Natural killer cell (primary cell): Measurements from ENCODE around the gene VPS36. TPM values are rescaled to one million over a fixed set of nuclear protein-coding genes. Genes with fewer than 3 reads are reported as not detected.

Source experiments
- ATAC-seq, 3 donors: fragments of 150-1000 bp in 2 of 3; fragments of 200-7000 bp in 1 of 3; cut with Tn5 transposase; 1 replicate in 1 of 3; 2 replicates in 2 of 3; pipeline ENCODE4 v1.10.0; 2021; ENCODE audit warnings: mild to moderate bottlenecking in 2 of 3, moderate library complexity in 2 of 3
- DNase-seq, 2 donors: peaks; one replicate each; pipeline versions ENCODE4 v3.0.0 to v3.0.0-alpha.2; 2013 to 2021; ENCODE audit warnings: mixed read lengths in 1 of 2
- H3K27ac ChIP-seq: one replicate; pipeline ENCODE4 v1.5.1; 2013; ENCODE audit warnings: mild to moderate bottlenecking, low read length
- H3K27me3 ChIP-seq: one replicate; pipeline ENCODE4 v1.6.1; 2013; ENCODE audit warnings: low read length; ENCODE audit not compliant: control insufficient read depth, insufficient read depth
- H3K36me3 ChIP-seq: one replicate; pipeline ENCODE4 v1.6.1; 2013; ENCODE audit warnings: low read length; ENCODE audit not compliant: control insufficient read depth, insufficient read depth
- H3K4me1 ChIP-seq: one replicate; pipeline ENCODE4 v1.6.1; 2013; ENCODE audit warnings: low read length; ENCODE audit not compliant: control insufficient read depth, insufficient read depth
- H3K4me3 ChIP-seq: one replicate; pipeline ENCODE4 v1.5.1; 2013; ENCODE audit warnings: low read length
- H3K9me3 ChIP-seq: one replicate; pipeline ENCODE4 v1.6.1; 2013; ENCODE audit warnings: low read length; ENCODE audit not compliant: control insufficient read depth, insufficient read depth
- H3K27ac Mint-ChIP-seq, 2 donors: one replicate each; pipeline ENCODE4 v1.8.0; 2022; ENCODE audit warnings: mild to moderate bottlenecking in 2 of 2, mixed read lengths in 2 of 2, moderate library complexity in 1 of 2
- H3K27me3 Mint-ChIP-seq, 2 donors: one replicate each; pipeline ENCODE4 v1.8.0; 2022; ENCODE audit warnings: low read depth in 2 of 2, mixed read lengths in 2 of 2
- H3K36me3 Mint-ChIP-seq: one replicate; pipeline ENCODE4 v1.8.0; 2022; ENCODE audit warnings: mixed read lengths
- H3K4me1 Mint-ChIP-seq, 2 donors: one replicate each; pipeline ENCODE4 v1.8.0; 2022; ENCODE audit warnings: mixed read lengths in 2 of 2
- H3K4me3 Mint-ChIP-seq: one replicate; pipeline ENCODE4 v1.8.0; 2022; ENCODE audit warnings: mild to moderate bottlenecking, moderate library complexity, mixed read lengths
- H3K9me3 Mint-ChIP-seq, 2 donors: one replicate each; pipeline ENCODE4 v1.8.0; 2022; ENCODE audit warnings: mixed read lengths in 2 of 2
- WGBS: methylation state at CpG from one replicate; pipeline ENCODE4 v1.1.7; 2013; ENCODE audit warnings: missing lambda C conversion rate; ENCODE audit not compliant: insufficient coverage; 5-methylcytosine and 5-hydroxymethylcytosine counted together
- intact Hi-C: fragments of 100-400 bp; cut with micrococcal nuclease; formaldehyde crosslinking; loops from one replicate; pipeline ENCODE4 v1.14.2; 2022
- total RNA-seq, 4 donors: library from RNA; stranded (reverse); fragments of 120-200 nt in 1 of 4; gene quantifications; one replicate each; pipeline versions ENCODE4 v1.2.3 to v1.2.4, GENCODE V29; 2013 to 2022
- TF ChIP-seq, protein P1 (sequence below): fragments of 200-600 bp; IDR thresholded peaks from one replicate; pipeline ENCODE4 v1.8.0; 2022; ENCODE audit warnings: antibody characterized with exemption

Gene VPS36
- total RNA-seq, 3 donors from 2014 or later (not counting 1 experiment from before 2014, with no cell fraction given), result 59.0 to 64.2 (median 63.3) TPM

DNA sequence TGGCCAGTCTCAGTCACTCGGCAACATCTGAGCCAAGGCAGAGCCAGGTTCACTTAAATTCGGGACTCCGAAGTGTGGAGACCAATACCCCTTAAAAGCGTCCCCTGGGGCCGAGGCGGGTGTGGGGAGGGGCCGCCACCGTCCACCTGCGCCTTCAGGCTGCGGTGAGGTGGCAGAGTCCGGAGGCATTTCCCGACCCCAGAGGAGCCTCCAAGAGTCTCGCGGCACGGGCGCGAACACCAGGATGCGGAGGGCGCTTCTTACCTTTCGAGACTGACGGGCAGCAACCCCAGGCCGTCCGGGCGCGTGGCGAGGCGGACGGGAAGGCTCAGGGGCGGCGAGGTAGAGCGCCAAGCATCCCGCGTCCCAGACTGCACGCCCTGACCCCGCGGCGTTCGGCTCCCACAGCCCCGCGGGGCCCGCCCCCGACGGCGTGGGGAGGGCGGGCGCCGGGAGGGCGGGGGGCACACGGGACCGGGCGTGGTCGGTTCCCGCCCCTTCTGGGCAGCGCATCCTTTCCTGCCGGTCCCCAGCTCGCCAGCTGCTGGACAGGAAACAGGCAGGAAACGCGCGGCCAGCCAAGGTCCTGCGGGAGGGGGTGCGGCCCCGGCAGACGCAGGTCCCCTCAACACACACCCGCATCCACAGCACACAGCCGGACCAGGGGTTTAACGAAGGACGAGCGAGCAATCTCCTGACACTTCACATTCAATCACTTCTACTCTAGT is 44.5 kb downstream of the VPS36 start, which contains the start of gene THSD1:
THSD1 (minus strand) TSS at position 406 of the 728 bp plus-strand sequence. CDS start 3,572 bp downstream, outside the sequence.
- peaks cover 9 to 18% of the 10 kb centered on the region in 2 donors for H3K27me3 Mint-ChIP-seq
- peak; percentile 53 to 71 (median 66) for ATAC-seq
- H3K4me1 ChIP-seq, result peaks cover 17% of the 10 kb centered on the region
- intact Hi-C loops, result no loop called here
- H3K36me3 Mint-ChIP-seq, result no peaks in the 10 kb centered on the region
- WGBS, result under 1% methylated on average over 68 of the region's 68 CpGs
- peaks cover 4% of the 10 kb centered on the region for H3K27me3 ChIP-seq
- H3K4me3 Mint-ChIP-seq, result peak within 1 kb of the TSS; percentile 82
- H3K9me3 ChIP-seq, result no peaks in the 10 kb centered on the region
- peak within 1 kb of the TSS; percentile 36 for H3K4me3 ChIP-seq
- H3K4me1 Mint-ChIP-seq, result peaks cover 14 to 25% of the 10 kb centered on the region in 2 donors
- H3K27ac Mint-ChIP-seq, result peak within 1 kb of the TSS in 1 of 2 donors; percentile 75
- TF ChIP-seq, protein P1, sequence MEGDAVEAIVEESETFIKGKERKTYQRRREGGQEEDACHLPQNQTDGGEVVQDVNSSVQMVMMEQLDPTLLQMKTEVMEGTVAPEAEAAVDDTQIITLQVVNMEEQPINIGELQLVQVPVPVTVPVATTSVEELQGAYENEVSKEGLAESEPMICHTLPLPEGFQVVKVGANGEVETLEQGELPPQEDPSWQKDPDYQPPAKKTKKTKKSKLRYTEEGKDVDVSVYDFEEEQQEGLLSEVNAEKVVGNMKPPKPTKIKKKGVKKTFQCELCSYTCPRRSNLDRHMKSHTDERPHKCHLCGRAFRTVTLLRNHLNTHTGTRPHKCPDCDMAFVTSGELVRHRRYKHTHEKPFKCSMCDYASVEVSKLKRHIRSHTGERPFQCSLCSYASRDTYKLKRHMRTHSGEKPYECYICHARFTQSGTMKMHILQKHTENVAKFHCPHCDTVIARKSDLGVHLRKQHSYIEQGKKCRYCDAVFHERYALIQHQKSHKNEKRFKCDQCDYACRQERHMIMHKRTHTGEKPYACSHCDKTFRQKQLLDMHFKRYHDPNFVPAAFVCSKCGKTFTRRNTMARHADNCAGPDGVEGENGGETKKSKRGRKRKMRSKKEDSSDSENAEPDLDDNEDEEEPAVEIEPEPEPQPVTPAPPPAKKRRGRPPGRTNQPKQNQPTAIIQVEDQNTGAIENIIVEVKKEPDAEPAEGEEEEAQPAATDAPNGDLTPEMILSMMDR, result no peak
- no peaks in the 10 kb centered on the region for H3K36me3 ChIP-seq
- peak in 1 of 2 donors; percentile 27 for DNase-seq
- no peak within 1 kb of the TSS for H3K27ac ChIP-seq
- no peaks in the 10 kb centered on the region for H3K9me3 Mint-ChIP-seq

DNA sequence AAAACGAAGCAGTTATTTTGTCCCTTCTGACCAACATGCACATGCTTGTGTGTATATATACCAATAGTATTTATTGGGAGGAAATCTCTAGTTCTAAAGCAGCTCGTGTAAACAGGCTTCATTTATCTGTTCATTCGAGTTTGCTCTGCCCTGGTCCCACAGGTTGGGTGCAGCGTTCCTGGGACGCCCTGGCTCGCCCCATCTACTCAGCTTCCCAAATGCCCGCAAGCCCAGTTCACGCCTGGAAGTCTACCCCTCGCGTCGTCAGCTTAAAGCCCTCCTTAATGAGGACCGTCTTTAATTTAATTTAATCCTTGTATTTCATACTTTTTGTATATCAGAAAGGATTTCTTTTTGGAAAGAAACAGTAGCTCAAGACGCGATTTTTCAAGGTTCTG is 45.1 kb downstream of the VPS36 start:
- DNase-seq (peak in 1 of 2 donors; percentile 8), ATAC-seq (peak in 2 of 3 donors; percentile 12 to 23)
- no peaks in the 10 kb centered on the region for H3K9me3 ChIP-seq
- H3K27ac Mint-ChIP-seq, result peak overlapping the region in 1 of 2 donors; percentile 75
- no peaks in the 10 kb centered on the region for H3K36me3 ChIP-seq
- no peaks in the 10 kb centered on the region for H3K9me3 Mint-ChIP-seq
- peaks cover 9 to 18% of the 10 kb centered on the region in 2 donors for H3K27me3 Mint-ChIP-seq
- H3K27ac ChIP-seq, result no peak overlapping the region
- peaks cover 4% of the 10 kb centered on the region for H3K27me3 ChIP-seq
- intact Hi-C loops, result no loop called here
- H3K4me1 Mint-ChIP-seq, result peaks cover 14 to 25% of the 10 kb centered on the region in 2 donors
- H3K4me1 ChIP-seq, result peaks cover 17% of the 10 kb centered on the region
- WGBS, result 10% methylated on average over 13 of the region's 14 CpGs
- TF ChIP-seq, protein P1, result no peak
- peak overlapping the region; percentile 82 for H3K4me3 Mint-ChIP-seq
- H3K36me3 Mint-ChIP-seq, result no peaks in the 10 kb centered on the region
- peak overlapping the region; percentile 36 for H3K4me3 ChIP-seq

- Mint-ChIP-seq H3K27ac (no peak overlapping the region), H3K27me3 (peaks cover 17 to 32% of the 10 kb centered on the region in 2 donors), H3K9me3 (no peaks in the 10 kb centered on the region), H3K4me3 (no peak overlapping the region), H3K36me3 (no peaks in the 10 kb centered on the region), H3K4me1 (peaks cover 6 to 7% of the 10 kb centered on the region in 2 donors)
- no CpG with 5 or more reads among the region's 1 CpG for WGBS
- H3K9me3 ChIP-seq, result no peaks in the 10 kb centered on the region
- no peak overlapping the region for H3K27ac ChIP-seq
- DNase-seq (peak in 1 of 2 donors; percentile 22), ATAC-seq (peak in 1 of 3 donors; percentile 52)
- no peak overlapping the region for H3K4me3 ChIP-seq
- no peaks in the 10 kb centered on the region for H3K27me3 ChIP-seq
- intact Hi-C loops, result no loop called here
- TF ChIP-seq, protein P1, result no peak
- H3K4me1 ChIP-seq, result peaks cover 4% of the 10 kb centered on the region
- no peaks in the 10 kb centered on the region for H3K36me3 ChIP-seq
Observed at GRCh38 chr13:52399708-52400107, 50.7 kb downstream of the VPS36 start.
